GM21526 (cell line): ENCODE data around the gene NUBP2.

Experiments
- ATAC-seq: cut with Tn5 transposase; IDR thresholded peaks from one replicate; pipeline ENCODE4 v1.9.1; 2021; ENCODE audit warnings: moderate library complexity; ENCODE audit not compliant: unreplicated experiment, low FRiP score

Gene NUBP2

GRCh38 chr16:1771188-1771863, 11.4 kb upstream of the NUBP2 start, which contains the start of gene NME3:
TSS of gene NME3 (minus strand) at chr16:1771543. CDS start at chr16:1771534, 9 bp downstream.
- ATAC-seq = no peak

- no peak for ATAC-seq
Measured at GRCh38 chr16:1771864-1772361, 10.8 kb upstream of the NUBP2 start.

GRCh38 chr16:1772362-1772907, 10.3 kb upstream of the NUBP2 start, which contains the start of gene EME2:
TSS of gene EME2 (plus strand) at chr16:1772810. CDS start at chr16:1773228, 418 bp downstream.
- ATAC-seq = no peak

- ATAC-seq = peak; percentile 38
Measured at GRCh38 chr16:1772908-1773702, 9.7 kb upstream of the NUBP2 start, which contains the start of gene MRPS34. TSS of gene MRPS34 (minus strand) at chr16:1773134. CDS start at chr16:1773119, 15 bp downstream.

- no peak for ATAC-seq
Measured at GRCh38 chr16:1773703-1774447, 8.9 kb upstream of the NUBP2 start.

GRCh38 chr16:1774448-1774780, 8.3 kb upstream of the NUBP2 start:
- no peak for ATAC-seq

GRCh38 chr16:1775006-1775845, 7.5 kb upstream of the NUBP2 start:
- ATAC-seq = no peak

- no peak for ATAC-seq
Measured at GRCh38 chr16:1775846-1776671, 6.7 kb upstream of the NUBP2 start.

- no peak for ATAC-seq
Measured at GRCh38 chr16:1776672-1776955, 6.1 kb upstream of the NUBP2 start.

- no peak for ATAC-seq
Measured at GRCh38 chr16:1776991-1777374, 5.8 kb upstream of the NUBP2 start.

GRCh38 chr16:1777375-1778199, 5.2 kb upstream of the NUBP2 start:
- no peak for ATAC-seq

GRCh38 chr16:1778200-1779179, 4.3 kb upstream of the NUBP2 start:
- no peak for ATAC-seq

GRCh38 chr16:1779234-1779701, 3.5 kb upstream of the NUBP2 start:
- no peak for ATAC-seq

GRCh38 chr16:1779741-1780676, 2.8 kb upstream of the NUBP2 start:
- no peak for ATAC-seq

- ATAC-seq = no peak
Measured at GRCh38 chr16:1780677-1781072, 2.1 kb upstream of the NUBP2 start.

- no peak for ATAC-seq
Measured at GRCh38 chr16:1781254-1781653, 1.5 kb upstream of the NUBP2 start.
